ENCODE data around the gene INCENP.
A peak's percentile ranks its signal among the peaks of the same experiment; 100 is the strongest.

Gene INCENP

DNA sequence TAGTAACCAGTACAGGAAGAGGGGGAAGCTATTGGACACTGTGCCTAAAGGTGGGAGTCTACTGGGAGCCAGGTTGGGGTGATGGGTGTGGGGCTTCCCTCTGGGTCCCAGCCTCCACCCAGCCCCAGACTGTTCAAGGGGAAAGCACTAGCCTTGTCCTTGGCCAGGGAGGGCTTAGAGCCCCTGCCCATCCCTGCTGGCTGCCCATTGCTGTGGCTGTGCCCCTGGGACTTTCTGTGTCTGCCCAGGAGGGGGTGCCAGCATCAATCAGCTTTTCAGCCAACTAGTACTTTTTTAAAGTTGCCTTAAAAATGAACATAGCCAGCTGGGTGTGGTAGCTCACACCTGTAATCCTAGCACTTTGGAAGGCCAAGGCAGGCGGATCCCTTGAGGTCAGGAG, 19.9 kb downstream of the INCENP start:
- no peaks in the 10 kb centered on the region for H3K9me3 ChIP-seq
- peaks cover 60 to 100% (median 79%) of the 10 kb centered on the region in 3 donors for H3K36me3 ChIP-seq
- no peak overlapping the region for H3K27ac ChIP-seq
- H3K4me1 ChIP-seq: no peaks in the 10 kb centered on the region
- DNase-seq: peak in 1 of 2 donors; percentile 54
- TF ChIP-seq, protein P1, sequence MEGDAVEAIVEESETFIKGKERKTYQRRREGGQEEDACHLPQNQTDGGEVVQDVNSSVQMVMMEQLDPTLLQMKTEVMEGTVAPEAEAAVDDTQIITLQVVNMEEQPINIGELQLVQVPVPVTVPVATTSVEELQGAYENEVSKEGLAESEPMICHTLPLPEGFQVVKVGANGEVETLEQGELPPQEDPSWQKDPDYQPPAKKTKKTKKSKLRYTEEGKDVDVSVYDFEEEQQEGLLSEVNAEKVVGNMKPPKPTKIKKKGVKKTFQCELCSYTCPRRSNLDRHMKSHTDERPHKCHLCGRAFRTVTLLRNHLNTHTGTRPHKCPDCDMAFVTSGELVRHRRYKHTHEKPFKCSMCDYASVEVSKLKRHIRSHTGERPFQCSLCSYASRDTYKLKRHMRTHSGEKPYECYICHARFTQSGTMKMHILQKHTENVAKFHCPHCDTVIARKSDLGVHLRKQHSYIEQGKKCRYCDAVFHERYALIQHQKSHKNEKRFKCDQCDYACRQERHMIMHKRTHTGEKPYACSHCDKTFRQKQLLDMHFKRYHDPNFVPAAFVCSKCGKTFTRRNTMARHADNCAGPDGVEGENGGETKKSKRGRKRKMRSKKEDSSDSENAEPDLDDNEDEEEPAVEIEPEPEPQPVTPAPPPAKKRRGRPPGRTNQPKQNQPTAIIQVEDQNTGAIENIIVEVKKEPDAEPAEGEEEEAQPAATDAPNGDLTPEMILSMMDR (IDR thresholded peaks at IDR 0.05): no peak
- H3K27me3 ChIP-seq: no peaks in the 10 kb centered on the region
- no peak overlapping the region for H3K4me3 ChIP-seq
- intact Hi-C loops (cut with DNase I; ENCODE audit: low total_unique reads): no loop called here

DNA sequence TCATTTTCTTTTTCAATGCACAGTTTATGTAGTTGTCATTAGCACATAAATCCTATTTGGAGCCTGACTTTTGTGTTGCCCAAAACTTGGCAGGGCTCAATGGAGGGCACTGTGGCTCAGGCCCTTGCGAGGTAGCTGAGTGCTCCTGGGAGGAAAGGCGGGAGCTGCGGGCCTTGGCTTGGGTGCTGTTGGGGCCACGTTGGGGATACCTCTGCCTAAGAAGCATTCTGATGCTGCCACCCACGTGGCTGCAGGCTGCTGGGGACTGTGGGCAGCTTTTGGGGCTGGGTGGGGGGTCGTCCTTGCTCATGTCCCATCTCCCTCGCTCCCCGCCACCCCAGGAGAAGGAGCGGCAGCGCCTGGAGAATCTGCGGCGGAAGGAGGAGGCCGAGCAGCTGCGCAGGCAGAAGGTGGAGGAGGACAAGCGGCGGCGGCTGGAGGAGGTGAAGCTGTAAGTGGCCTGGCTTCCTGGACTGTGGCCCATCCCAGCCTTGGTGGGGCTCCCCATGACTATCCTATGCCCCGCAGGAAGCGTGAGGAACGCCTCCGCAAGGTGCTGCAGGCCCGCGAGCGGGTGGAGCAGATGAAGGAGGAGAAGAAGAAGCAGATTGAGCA, 20.9 kb downstream of the INCENP start:
- H3K27me3 ChIP-seq: no peaks in the 10 kb centered on the region
- intact Hi-C loops (cut with DNase I; ENCODE audit: low total_unique reads): no loop called here
- no peaks in the 10 kb centered on the region for H3K4me1 ChIP-seq
- H3K9me3 ChIP-seq: no peaks in the 10 kb centered on the region
- DNase-seq: peak; percentile 12 to 51
- H3K4me3 ChIP-seq: no peak overlapping the region
- H3K27ac ChIP-seq: no peak overlapping the region
- peaks cover 58 to 100% (median 76%) of the 10 kb centered on the region in 3 donors for H3K36me3 ChIP-seq
- TF ChIP-seq, protein P1 (IDR thresholded peaks at IDR 0.05): no peak

DNA sequence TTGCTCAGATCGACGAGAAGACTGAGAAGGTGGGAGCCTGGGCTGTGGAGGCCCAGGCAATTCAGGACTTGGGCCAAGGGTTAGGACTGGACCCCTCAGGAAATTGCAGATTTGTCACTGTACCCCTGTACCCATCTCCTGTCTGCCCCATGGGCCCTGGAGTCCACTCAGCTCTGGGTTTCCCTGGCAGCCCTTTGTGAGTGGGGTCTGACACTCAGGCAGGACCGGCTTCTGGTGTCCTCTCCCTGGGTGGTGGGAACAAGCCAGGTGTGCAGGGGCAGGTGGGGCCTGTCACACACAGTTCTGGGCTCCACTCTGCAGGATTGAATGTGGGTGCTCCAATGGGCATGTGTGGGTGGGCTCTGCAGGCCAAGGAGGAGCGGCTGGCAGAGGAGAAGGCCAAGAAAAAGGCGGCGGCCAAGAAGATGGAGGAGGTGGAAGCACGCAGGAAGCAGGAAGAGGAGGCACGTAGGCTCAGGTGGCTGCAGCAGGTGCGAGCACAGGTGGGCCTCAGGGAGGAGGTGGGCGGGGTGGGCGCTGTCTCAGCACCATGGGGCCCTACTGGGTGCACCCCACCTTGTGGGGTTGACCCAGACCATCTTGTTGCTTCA, 21.6 kb downstream of the INCENP start:
- H3K36me3 ChIP-seq: peaks cover 58 to 100% (median 76%) of the 10 kb centered on the region in 3 donors
- TF ChIP-seq, protein P1 (IDR thresholded peaks at IDR 0.05): no peak
- H3K4me1 ChIP-seq: no peaks in the 10 kb centered on the region
- no peaks in the 10 kb centered on the region for H3K27me3 ChIP-seq
- DNase-seq: peak; percentile 14 to 46
- H3K9me3 ChIP-seq: no peaks in the 10 kb centered on the region
- intact Hi-C loops (cut with DNase I; ENCODE audit: low total_unique reads): no loop called here
- no peak overlapping the region for H3K27ac ChIP-seq
- H3K4me3 ChIP-seq: no peak overlapping the region

DNA sequence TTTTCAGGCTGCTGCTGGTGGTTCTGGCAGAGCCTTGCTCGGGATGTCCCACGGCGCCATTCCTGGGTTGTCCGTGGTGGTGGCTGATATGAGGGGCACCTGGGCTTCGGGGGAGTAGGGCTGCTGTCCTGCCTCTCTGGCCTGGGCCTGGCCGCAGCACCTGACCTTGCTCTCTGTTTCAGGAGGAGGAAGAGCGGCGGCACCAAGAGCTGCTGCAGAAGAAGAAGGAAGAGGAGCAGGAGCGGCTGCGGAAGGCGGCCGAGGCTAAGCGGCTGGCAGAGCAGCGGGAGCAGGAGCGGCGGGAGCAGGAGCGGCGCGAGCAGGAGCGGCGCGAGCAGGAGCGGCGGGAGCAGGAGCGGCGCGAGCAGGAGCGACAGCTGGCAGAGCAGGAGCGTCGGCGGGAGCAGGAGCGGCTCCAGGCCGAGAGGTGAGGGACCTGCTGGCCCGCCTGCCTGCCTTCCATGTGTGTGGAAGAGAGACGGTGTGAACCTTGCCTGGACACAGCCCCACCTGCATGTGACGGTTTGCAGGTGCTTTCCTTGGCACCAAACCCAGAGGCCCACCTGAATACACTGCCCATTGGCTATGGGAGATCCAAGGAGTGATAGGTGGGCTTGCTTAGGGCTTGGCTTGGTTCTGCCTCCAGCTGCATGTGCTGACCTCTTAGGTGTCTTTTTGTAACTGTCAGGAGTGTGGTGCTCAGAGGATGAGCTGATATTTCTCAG, 22.8 kb downstream of the INCENP start:
- Histone ChIP-seq H3K27ac (no peak overlapping the region), H3K27me3 (no peaks in the 10 kb centered on the region), H3K4me1 (no peaks in the 10 kb centered on the region), H3K4me3 (no peak overlapping the region), H3K36me3 (peaks cover 59 to 100% (median 76%) of the 10 kb centered on the region in 3 donors), H3K9me3 (no peaks in the 10 kb centered on the region)
- TF ChIP-seq, protein P1 (IDR thresholded peaks at IDR 0.05): no peak
- peak; percentile 11 to 44 for DNase-seq
- intact Hi-C loops (cut with DNase I; ENCODE audit: low total_unique reads): no loop called here

DNA sequence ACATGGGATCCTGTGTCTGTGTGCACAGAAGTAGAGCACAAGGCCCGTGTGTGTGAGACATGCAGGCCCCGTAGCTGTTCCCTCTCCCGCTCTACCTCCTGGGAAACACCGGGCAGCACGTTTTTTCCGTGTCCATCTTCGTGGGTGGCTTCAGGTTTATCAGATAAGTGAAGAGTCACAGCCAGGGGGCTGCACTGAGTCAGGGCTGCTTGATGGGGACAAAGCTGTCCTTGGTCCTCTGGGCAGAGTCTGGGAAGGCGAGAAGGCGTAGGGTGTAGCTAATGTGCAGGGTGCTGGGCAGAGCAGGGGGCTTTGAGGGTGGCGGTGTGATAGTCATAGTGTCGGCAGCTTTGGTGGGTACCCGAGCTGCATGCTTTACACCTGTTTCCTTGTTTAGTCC, 23.7 kb downstream of the INCENP start:
- Histone ChIP-seq H3K27me3 (no peaks in the 10 kb centered on the region), H3K9me3 (no peaks in the 10 kb centered on the region), H3K4me3 (no peak overlapping the region), H3K27ac (no peak overlapping the region), H3K4me1 (no peaks in the 10 kb centered on the region), H3K36me3 (peaks cover 62 to 100% (median 77%) of the 10 kb centered on the region in 3 donors)
- DNase-seq: peak in 1 of 2 donors; percentile 43
- TF ChIP-seq, protein P1 (IDR thresholded peaks at IDR 0.05): no peak
- intact Hi-C loops (cut with DNase I; ENCODE audit: low total_unique reads): no loop called here
